Neural progenitor cell (in vitro differentiated cells): ENCODE measurements around the gene PHACTR4.
"Not testable (repeated sequence)": the region's sequence is repeated elsewhere in the genome, so short reads cannot be mapped to it uniquely, and the experiment has no call there.

Source experiments
- EZH2 ChIP-seq: fragments of 200-600 bp; sonication (generic); IDR thresholded peaks from 2 replicates; pipeline ENCODE4 v1.6.1; 2017; ENCODE audit warnings: antibody characterized with exemption, mild to moderate bottlenecking, moderate library complexity
- EZH2phosphoT487 ChIP-seq: fragments of 200-600 bp; sonication (generic); IDR thresholded peaks from 2 replicates; pipeline ENCODE4 v1.6.1; 2017; ENCODE audit warnings: antibody characterized with exemption
- TF ChIP-seq, protein P1 (sequence below): fragments of 200-600 bp; sonication (generic); IDR thresholded peaks from 2 replicates; pipeline ENCODE4 v1.5.1; 2017; ENCODE audit warnings: antibody characterized with exemption, mild to moderate bottlenecking

DNA sequence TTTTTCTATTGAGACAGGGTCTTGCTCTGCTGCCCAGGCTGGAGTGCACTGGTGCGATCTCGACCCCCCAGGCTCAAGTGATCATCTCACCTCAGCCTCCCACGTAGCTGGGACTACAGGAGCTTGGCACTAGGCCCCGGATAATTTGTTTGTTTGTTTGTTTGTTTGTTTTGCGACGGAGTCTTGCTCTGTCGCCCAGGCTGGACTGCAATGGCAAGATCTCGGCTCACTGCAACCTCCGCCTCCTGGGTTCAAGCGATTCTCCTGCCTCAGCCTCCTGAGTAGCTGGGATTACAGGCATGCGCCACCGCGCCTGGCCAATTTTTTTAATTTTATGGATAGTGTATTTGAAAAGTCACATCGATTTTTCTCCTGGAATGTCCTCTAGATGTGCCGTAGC, 932 bp upstream of the PHACTR4 start:
- TF ChIP-seq, protein P1, sequence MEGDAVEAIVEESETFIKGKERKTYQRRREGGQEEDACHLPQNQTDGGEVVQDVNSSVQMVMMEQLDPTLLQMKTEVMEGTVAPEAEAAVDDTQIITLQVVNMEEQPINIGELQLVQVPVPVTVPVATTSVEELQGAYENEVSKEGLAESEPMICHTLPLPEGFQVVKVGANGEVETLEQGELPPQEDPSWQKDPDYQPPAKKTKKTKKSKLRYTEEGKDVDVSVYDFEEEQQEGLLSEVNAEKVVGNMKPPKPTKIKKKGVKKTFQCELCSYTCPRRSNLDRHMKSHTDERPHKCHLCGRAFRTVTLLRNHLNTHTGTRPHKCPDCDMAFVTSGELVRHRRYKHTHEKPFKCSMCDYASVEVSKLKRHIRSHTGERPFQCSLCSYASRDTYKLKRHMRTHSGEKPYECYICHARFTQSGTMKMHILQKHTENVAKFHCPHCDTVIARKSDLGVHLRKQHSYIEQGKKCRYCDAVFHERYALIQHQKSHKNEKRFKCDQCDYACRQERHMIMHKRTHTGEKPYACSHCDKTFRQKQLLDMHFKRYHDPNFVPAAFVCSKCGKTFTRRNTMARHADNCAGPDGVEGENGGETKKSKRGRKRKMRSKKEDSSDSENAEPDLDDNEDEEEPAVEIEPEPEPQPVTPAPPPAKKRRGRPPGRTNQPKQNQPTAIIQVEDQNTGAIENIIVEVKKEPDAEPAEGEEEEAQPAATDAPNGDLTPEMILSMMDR, result not testable (repeated sequence)
- TF ChIP-seq EZH2phosphoT487, EZH2: not testable (repeated sequence)
